ENCODE measurements around the gene MOV10L1. TPM values are rescaled to one million over a fixed set of nuclear protein-coding genes. Genes with fewer than 3 reads are reported as not detected.

The MOV10L1 gene
- polyA plus RNA-seq, 3 donors: 0.18 to 0.35 TPM; not detected in 1

- Histone ChIP-seq H4K20me1 (ENCODE audit: insufficient read depth, low read length) (no peaks in the 10 kb centered on the region), H3K27ac (ENCODE audit: low read depth in 1 of 2, low read length in 2 of 2) (no peak overlapping the region), H3K4me3 (replicated peaks in 1 of 3; ENCODE audit: low read depth in 2 of 3, low read length in 3 of 3) (no peak overlapping the region), H2AFZ (ENCODE audit: insufficient read depth, low read depth, low read length, poor library complexity, severe bottlenecking) (peak overlapping the region; percentile 62), H3K4me1 (ENCODE audit: control insufficient read depth in 1 of 2, insufficient read depth in 2 of 2, low read length in 2 of 2) (peaks cover 44 to 45% of the 10 kb centered on the region in 2 donors), H3K4me2 (replicated peaks; ENCODE audit: extremely low read depth, low read length, poor library complexity, severe bottlenecking) (no peak overlapping the region), H3K9ac (ENCODE audit: insufficient read depth, low read length, poor library complexity, severe bottlenecking) (peak overlapping the region; percentile 40), H3K9me3 (replicated peaks in 1 of 2; ENCODE audit: control insufficient read depth in 1 of 2, insufficient read depth in 1 of 2, low read length in 2 of 2) (no peaks in the 10 kb centered on the region), H3K79me2 (ENCODE audit: insufficient read depth, low read length) (no peaks in the 10 kb centered on the region), H3K36me3 (replicated peaks in 1 of 2; ENCODE audit: control insufficient read depth in 1 of 2, insufficient read depth in 2 of 2, low read length in 2 of 2) (no peaks in the 10 kb centered on the region), H3K27me3 (ENCODE audit: control insufficient read depth in 2 of 2, insufficient read depth in 2 of 2, low read length in 2 of 2) (no peaks in the 10 kb centered on the region)
- no peak for DNase-seq
- peaks cover 0 to 3% (median 1%) of the 10 kb centered on the region in 3 donors for H3K27me3 Mint-ChIP-seq (ENCODE audit: low read depth in 3 of 3)
- H3K36me3 Mint-ChIP-seq: no peaks in the 10 kb centered on the region
- H3K27ac Mint-ChIP-seq: no peak overlapping the region
- intact Hi-C loops (cut with micrococcal nuclease): no loop called here
- no peak for TF ChIP-seq CTCF (IDR thresholded peaks at IDR 0.05)
- H3K4me1 Mint-ChIP-seq: peaks cover 59% of the 10 kb centered on the region
- WGBS (ENCODE audit: insufficient coverage): 18% methylated on average over 7 of the region's 7 CpGs
- H3K9me3 Mint-ChIP-seq: no peaks in the 10 kb centered on the region
- H3K4me3 Mint-ChIP-seq: peak overlapping the region in 1 of 2 donors; percentile 46
Measured at GRCh38 chr22:50143096-50143495, 53.3 kb downstream of the MOV10L1 start.

GRCh38 chr22:50144005-50144614 lies 54.3 kb downstream of the MOV10L1 start:
- Histone ChIP-seq H3K79me2 (ENCODE audit: insufficient read depth, low read length) (no peaks in the 10 kb centered on the region), H2AFZ (ENCODE audit: insufficient read depth, low read depth, low read length, poor library complexity, severe bottlenecking) (no peak overlapping the region), H4K20me1 (ENCODE audit: insufficient read depth, low read length) (no peaks in the 10 kb centered on the region), H3K9me3 (replicated peaks in 1 of 2; ENCODE audit: control insufficient read depth in 1 of 2, insufficient read depth in 1 of 2, low read length in 2 of 2) (no peaks in the 10 kb centered on the region), H3K4me3 (replicated peaks in 1 of 3; ENCODE audit: low read depth in 2 of 3, low read length in 3 of 3) (no peak overlapping the region), H3K36me3 (replicated peaks in 1 of 2; ENCODE audit: control insufficient read depth in 1 of 2, insufficient read depth in 2 of 2, low read length in 2 of 2) (no peaks in the 10 kb centered on the region), H3K27ac (ENCODE audit: low read depth in 1 of 2, low read length in 2 of 2) (no peak overlapping the region), H3K4me2 (replicated peaks; ENCODE audit: extremely low read depth, low read length, poor library complexity, severe bottlenecking) (no peak overlapping the region), H3K9ac (ENCODE audit: insufficient read depth, low read length, poor library complexity, severe bottlenecking) (no peak overlapping the region), H3K27me3 (ENCODE audit: control insufficient read depth in 2 of 2, insufficient read depth in 2 of 2, low read length in 2 of 2) (no peaks in the 10 kb centered on the region), H3K4me1 (ENCODE audit: control insufficient read depth in 1 of 2, insufficient read depth in 2 of 2, low read length in 2 of 2) (peaks cover 53 to 55% of the 10 kb centered on the region in 2 donors)
- TF ChIP-seq CTCF (IDR thresholded peaks at IDR 0.05): no peak
- intact Hi-C loops (cut with micrococcal nuclease): no loop called here
- 90% methylated on average over 10 of the region's 18 CpGs for WGBS (ENCODE audit: insufficient coverage)
- H3K27ac Mint-ChIP-seq: no peak overlapping the region
- no peaks in the 10 kb centered on the region for H3K36me3 Mint-ChIP-seq
- H3K4me3 Mint-ChIP-seq: no peak overlapping the region
- no peaks in the 10 kb centered on the region for H3K9me3 Mint-ChIP-seq
- peaks cover 0 to 3% (median 1%) of the 10 kb centered on the region in 3 donors for H3K27me3 Mint-ChIP-seq (ENCODE audit: low read depth in 3 of 3)
- DNase-seq: no peak
- H3K4me1 Mint-ChIP-seq: peaks cover 69% of the 10 kb centered on the region

All from CD14-positive monocyte (primary cell).